NCI-H82 treated with DMSO at 0.1 percent for 48 hours (cell line): Measurements from ENCODE around the gene TRIOBP.
"Not testable (repeated sequence)": the region's sequence is repeated elsewhere in the genome, so short reads cannot be mapped to it uniquely, and the experiment has no call there.

ENCODE experiments used
- DNase-seq: peaks from one replicate; lab custom pipeline; 2025; ENCODE audit not compliant: unreplicated experiment; lab: John Stamatoyannopoulos, UW

TRIOBP gene

GRCh38 chr22:37692627-37693285 lies 4.1 kb upstream of the TRIOBP start:
- no peak for DNase-seq

GRCh38 chr22:37694131-37694530 lies 2.7 kb upstream of the TRIOBP start:
- DNase-seq = not testable (repeated sequence)

- not testable (repeated sequence) for DNase-seq
Measured at GRCh38 chr22:37696260-37696656, 590 bp upstream of the TRIOBP start.

GRCh38 chr22:37697538-37697835 lies 639 bp downstream of the TRIOBP start:
- no peak for DNase-seq

- DNase-seq = no peak
Measured at GRCh38 chr22:37701141-37701786, 4.4 kb downstream of the TRIOBP start.

- no peak for DNase-seq
Measured at GRCh38 chr22:37703906-37704305, 7.1 kb downstream of the TRIOBP start.

- DNase-seq = no peak
Measured at GRCh38 chr22:37704645-37705044, 7.8 kb downstream of the TRIOBP start.

- no peak for DNase-seq
Measured at GRCh38 chr22:37705205-37705604, 8.4 kb downstream of the TRIOBP start.

- no peak for DNase-seq
Measured at GRCh38 chr22:37708580-37709444, 12.0 kb downstream of the TRIOBP start.

- no peak for DNase-seq
Measured at GRCh38 chr22:37709445-37709765, 12.6 kb downstream of the TRIOBP start.

- DNase-seq = no peak
Measured at GRCh38 chr22:37710675-37711074, 13.8 kb downstream of the TRIOBP start.

- no peak for DNase-seq
Measured at GRCh38 chr22:37711490-37711889, 14.6 kb downstream of the TRIOBP start.

- DNase-seq = no peak
Measured at GRCh38 chr22:37713761-37714160, 16.9 kb downstream of the TRIOBP start.

- DNase-seq = no peak
Measured at GRCh38 chr22:37714634-37715033, 17.8 kb downstream of the TRIOBP start.

GRCh38 chr22:37715760-37716159 lies 18.9 kb downstream of the TRIOBP start:
- DNase-seq = no peak

- no peak for DNase-seq
Measured at GRCh38 chr22:37716708-37717107, 19.9 kb downstream of the TRIOBP start.

- not testable (repeated sequence) for DNase-seq
Measured at GRCh38 chr22:37717235-37717634, 20.4 kb downstream of the TRIOBP start.

- not testable (repeated sequence) for DNase-seq
Measured at GRCh38 chr22:37717746-37718305, 21.0 kb downstream of the TRIOBP start.

GRCh38 chr22:37725551-37726240 lies 28.8 kb downstream of the TRIOBP start:
- no peak for DNase-seq

GRCh38 chr22:37726241-37726887 lies 29.5 kb downstream of the TRIOBP start:
- DNase-seq = no peak

- no peak for DNase-seq
Measured at GRCh38 chr22:37728620-37729019, 31.8 kb downstream of the TRIOBP start.
